Dermis lymphatic vessel endothelial cell (primary cell): ENCODE measurements around the gene BTBD16. TPM values are rescaled to one million over a fixed set of nuclear protein-coding genes. Genes with fewer than 3 reads are reported as not detected.

Experiments
- total RNA-seq: library from RNA; depleted of rRNA; stranded (reverse); fragments of >200 nt; gene quantifications from 2 replicates; pipeline ENCODE4 v1.2.1, GENCODE V29; 2014

Gene BTBD16
- not detected in 2 replicates for total RNA-seq

DNA sequence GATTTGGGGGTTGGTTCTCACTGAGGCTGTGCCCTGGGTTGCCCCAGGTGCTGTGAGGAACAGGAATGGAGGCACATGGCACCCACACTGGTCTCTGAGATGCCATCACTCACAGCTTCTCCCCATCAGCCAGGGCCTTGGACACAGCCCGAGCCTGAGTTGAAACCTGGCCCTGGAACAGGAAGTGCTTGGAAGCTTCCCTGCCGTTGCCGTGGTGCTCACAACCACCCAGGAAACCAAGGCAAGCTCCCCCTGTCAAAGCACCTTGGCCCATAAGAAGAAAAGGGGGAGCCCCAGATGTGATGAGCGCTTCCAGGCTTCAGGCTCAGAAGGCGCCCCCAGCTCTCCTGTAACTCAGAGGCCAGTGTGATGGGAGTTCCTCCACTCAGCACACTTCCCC lies at the start of gene BTBD16:
Gene BTBD16 (plus strand): TSS at position 221 of the 400 bp plus-strand sequence. CDS start 3,786 bp downstream, outside the sequence.

GRCh38 chr10:122374237-122374858 lies 103.3 kb downstream of the BTBD16 start, which contains the start of gene PLEKHA1:
Gene PLEKHA1, plus strand, starts transcription at chr10:122374708. Its CDS starts 18,493 bp downstream, at chr10:122393201.

Other genes starting within 250 kb of the BTBD16 start
- gene PLEKHA1, start 103.4 kb downstream of the BTBD16 start, total RNA-seq = 34.4 and 35.4 TPM in 2 replicates
- not detected in 2 replicates for gene ARMS2, start 183.4 kb downstream of the BTBD16 start, total RNA-seq
- gene HTRA1, start 190.3 kb downstream of the BTBD16 start, total RNA-seq = 43.1 and 63.7 TPM in 2 replicates